Activated CD8-positive, alpha-beta memory T cell treated with anti-CD3 and anti-CD28 coated beads, Interleukin-2, amount 50 U/mL, for 48 hours (primary cell): ENCODE data around the gene KMT2C.

Experiments
- DNase-seq: peaks from one replicate; pipeline ENCODE4 v3.0.0-alpha.2; 2020

Gene KMT2C

GRCh38 chr7:152090747-152091146 lies 345.1 kb downstream of the KMT2C start:
- no peak for DNase-seq

DNA sequence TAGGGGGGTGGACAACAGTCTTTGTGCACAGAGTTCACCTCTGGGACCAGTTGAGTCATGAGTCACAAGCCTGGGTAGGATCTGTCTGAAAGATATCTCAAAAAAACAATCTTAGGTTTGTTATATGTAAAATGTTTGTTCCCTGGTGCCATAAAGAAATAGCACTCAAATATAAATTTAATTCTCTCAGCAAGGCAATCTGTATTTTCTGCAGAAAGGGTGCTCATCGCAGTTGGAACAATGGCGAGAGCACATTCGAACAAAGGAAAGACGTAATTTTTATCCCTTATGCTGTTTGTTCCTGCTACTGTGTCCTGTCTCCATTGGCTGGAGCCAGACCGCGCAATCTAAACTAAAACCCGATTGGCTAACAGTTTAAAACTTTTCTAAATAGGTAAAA lies 346.6 kb downstream of the KMT2C start:
- no peak for DNase-seq

DNA sequence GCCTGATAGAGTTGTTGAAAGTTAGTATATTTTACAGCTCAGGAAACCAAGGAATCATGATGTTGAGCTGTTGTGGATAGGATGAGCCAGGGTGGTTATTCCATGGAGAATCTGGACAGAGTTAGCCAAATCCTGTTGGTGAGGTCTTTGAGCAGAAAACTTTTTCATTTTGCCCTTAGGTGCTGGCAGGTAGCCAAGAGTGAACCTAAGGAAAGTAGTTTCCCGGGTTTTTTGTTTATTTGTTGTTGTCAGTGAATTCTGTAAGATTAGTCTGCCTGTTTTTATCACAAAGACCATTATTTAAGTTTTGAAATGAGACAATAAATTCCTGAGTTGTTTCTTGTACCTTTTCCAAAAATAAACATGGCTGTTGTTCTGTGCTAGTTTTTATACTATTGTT lies 349.3 kb downstream of the KMT2C start:
- no peak for DNase-seq

- DNase-seq, result no peak
Measured at GRCh38 chr7:152085131-152085530, 350.7 kb downstream of the KMT2C start.
